ENCODE results near the gene EPB41. TPM values are rescaled to one million over a fixed set of nuclear protein-coding genes. Genes with fewer than 3 reads are reported as not detected.
"Not testable (repeated sequence)": the region's sequence is repeated elsewhere in the genome, so short reads cannot be mapped to it uniquely, and the experiment has no call there.

The EPB41 gene
- total RNA-seq, 1 experiment from 2014 or later: 17.3 TPM

DNA sequence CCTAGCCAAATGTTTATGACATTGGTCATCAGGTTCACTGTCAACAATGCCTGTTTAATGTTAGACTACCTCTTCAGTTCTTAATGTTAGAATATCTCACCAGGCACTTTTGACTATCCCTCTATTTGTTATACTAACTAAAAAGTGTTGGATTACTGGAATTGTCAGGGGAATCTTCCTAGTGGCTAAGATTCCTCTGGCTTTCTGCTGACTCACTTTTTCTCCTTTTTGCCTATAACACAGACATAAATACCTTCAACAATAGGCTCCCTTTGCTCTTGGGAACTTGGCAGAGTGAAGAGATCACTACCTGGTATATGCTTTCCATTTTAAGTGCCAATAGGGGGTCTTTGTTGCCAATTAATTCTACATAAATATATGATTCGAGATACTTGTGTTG lies 140.8 kb downstream of the EPB41 start:
- Histone ChIP-seq H4K20me1 (ENCODE audit: insufficient read depth, low read depth, low read length) (no peaks in the 10 kb centered on the region), H3K9me3 (ENCODE audit: low read length) (no peaks in the 10 kb centered on the region), H3K4me2 (ENCODE audit: low read depth, low read length, poor library complexity, severe bottlenecking) (no peak overlapping the region), H3K4me3 (ENCODE audit: low read length) (no peak overlapping the region), H3K79me2 (ENCODE audit: low read length) (no peaks in the 10 kb centered on the region), H3K27me3 (ENCODE audit: low read length) (no peaks in the 10 kb centered on the region), H3K9me2 (replicated peaks; ENCODE audit: insufficient read depth, low read length) (no peaks in the 10 kb centered on the region), H3K27ac (ENCODE audit: low read length) (no peak overlapping the region), H3K36me3 (ENCODE audit: insufficient read depth, low read length) (no peaks in the 10 kb centered on the region), H3K4me1 (ENCODE audit: low read length) (peaks cover 1% of the 10 kb centered on the region), H3K9ac (ENCODE audit: low read length) (no peak overlapping the region), H2AFZ (ENCODE audit: low read length) (no peak overlapping the region)
- DNase-seq: no peak

DNA sequence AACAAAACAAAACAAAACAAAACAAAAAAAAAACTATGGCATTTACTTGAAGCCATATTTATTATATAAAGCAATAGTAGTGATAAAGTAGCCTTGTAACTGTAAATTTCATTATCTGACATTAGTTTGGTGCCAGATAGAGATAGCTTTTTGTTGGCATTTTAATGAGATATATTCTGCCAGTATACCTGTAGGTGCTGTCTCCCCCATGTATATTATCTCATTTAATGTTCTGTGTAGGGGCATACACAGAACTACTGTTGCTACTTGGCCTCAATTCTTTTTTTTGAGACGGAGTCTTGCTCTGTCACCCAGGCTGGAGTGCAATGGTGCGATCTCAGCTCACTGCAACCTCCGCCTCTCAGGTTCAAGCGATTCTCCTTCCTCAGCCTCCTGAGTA lies 141.9 kb downstream of the EPB41 start:
- Histone ChIP-seq H3K27ac (ENCODE audit: low read length) (no peak overlapping the region), H2AFZ (ENCODE audit: low read length) (no peak overlapping the region), H3K9me3 (ENCODE audit: low read length) (no peaks in the 10 kb centered on the region), H4K20me1 (ENCODE audit: insufficient read depth, low read depth, low read length) (no peaks in the 10 kb centered on the region), H3K4me2 (ENCODE audit: low read depth, low read length, poor library complexity, severe bottlenecking) (no peak overlapping the region), H3K4me1 (ENCODE audit: low read length) (peaks cover 7% of the 10 kb centered on the region), H3K9ac (ENCODE audit: low read length) (no peak overlapping the region), H3K27me3 (ENCODE audit: low read length) (no peaks in the 10 kb centered on the region), H3K9me2 (replicated peaks; ENCODE audit: insufficient read depth, low read length) (no peaks in the 10 kb centered on the region), H3K36me3 (ENCODE audit: insufficient read depth, low read length) (no peaks in the 10 kb centered on the region), H3K4me3 (ENCODE audit: low read length) (no peak overlapping the region), H3K79me2 (ENCODE audit: low read length) (no peaks in the 10 kb centered on the region)
- DNase-seq: no peak

DNA sequence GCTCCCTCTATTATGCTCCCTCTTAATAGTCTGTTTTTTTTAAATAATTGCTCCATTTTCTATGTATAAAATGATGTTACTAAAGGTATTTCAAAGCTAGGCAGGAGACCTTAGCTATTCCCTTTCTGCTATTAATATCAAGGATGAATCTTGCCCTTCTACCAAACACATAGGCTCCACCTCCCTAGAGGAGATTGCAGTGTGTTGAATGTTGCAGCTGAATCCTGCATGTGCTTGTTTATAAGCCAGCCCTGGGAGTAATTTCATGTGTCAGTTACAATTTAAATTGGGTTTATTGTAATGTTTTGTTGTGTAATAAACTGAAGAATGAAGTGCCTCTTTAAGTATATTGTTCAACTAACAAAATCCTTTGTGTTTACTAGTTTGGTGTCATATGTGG lies 143.3 kb downstream of the EPB41 start:
- H3K9ac ChIP-seq (ENCODE audit: low read length): no peak overlapping the region
- H4K20me1 ChIP-seq (ENCODE audit: insufficient read depth, low read depth, low read length): no peaks in the 10 kb centered on the region
- H3K36me3 ChIP-seq (ENCODE audit: insufficient read depth, low read length): no peaks in the 10 kb centered on the region
- H3K9me2 ChIP-seq (replicated peaks; ENCODE audit: insufficient read depth, low read length): no peaks in the 10 kb centered on the region
- no peaks in the 10 kb centered on the region for H3K27me3 ChIP-seq (ENCODE audit: low read length)
- DNase-seq: no peak
- H3K4me1 ChIP-seq (ENCODE audit: low read length): peaks cover 7% of the 10 kb centered on the region
- no peaks in the 10 kb centered on the region for H3K9me3 ChIP-seq (ENCODE audit: low read length)
- no peak overlapping the region for H3K4me2 ChIP-seq (ENCODE audit: low read depth, low read length, poor library complexity, severe bottlenecking)
- no peak overlapping the region for H3K27ac ChIP-seq (ENCODE audit: low read length)
- H3K4me3 ChIP-seq (ENCODE audit: low read length): no peak overlapping the region
- H3K79me2 ChIP-seq (ENCODE audit: low read length): no peaks in the 10 kb centered on the region
- no peak overlapping the region for H2AFZ ChIP-seq (ENCODE audit: low read length)

DNA sequence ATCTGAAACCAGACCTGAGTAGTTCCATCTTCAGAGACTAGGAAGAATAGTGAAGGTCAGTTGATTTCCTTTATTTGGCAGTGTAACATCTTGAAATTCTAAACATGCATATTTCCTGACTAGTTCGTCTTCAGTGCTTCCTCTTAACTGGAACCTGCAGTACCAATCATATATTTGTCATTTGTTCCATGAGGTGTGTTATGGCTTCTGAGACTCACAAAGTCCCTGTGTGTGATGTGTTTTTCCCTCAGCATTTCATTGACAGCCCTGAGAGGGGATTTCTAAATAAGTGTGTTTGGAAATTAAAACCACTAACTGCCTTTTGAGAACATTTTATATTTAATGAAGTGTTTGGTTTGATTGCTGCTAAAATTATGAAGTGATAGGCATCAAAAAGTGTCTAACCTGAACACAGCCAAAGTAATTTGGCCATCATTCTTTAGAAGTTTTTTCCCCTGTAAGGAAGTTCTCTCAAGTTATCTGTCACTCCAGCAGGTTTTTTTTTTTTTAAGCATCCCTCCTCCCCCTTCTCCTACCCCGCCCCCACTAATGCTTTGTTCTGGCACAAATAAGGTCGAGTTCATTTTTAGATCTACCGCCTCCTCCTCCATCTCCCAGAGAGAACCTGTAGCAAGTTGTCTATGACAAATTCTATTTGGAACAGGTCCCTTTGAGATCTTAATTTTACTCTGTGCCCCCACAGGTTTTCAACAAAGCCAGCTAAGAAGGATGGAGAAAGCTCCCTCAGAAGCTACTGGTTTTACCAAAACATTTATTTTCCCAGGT lies 148.0 kb downstream of the EPB41 start:
- DNase-seq: no peak
- Histone ChIP-seq H3K4me1 (ENCODE audit: low read length) (peaks cover 7% of the 10 kb centered on the region), H3K4me2 (ENCODE audit: low read depth, low read length, poor library complexity, severe bottlenecking) (no peak overlapping the region), H3K27ac (ENCODE audit: low read length) (no peak overlapping the region), H3K79me2 (ENCODE audit: low read length) (no peaks in the 10 kb centered on the region), H2AFZ (ENCODE audit: low read length) (no peak overlapping the region), H3K9me3 (ENCODE audit: low read length) (no peaks in the 10 kb centered on the region), H3K36me3 (ENCODE audit: insufficient read depth, low read length) (no peaks in the 10 kb centered on the region), H3K4me3 (ENCODE audit: low read length) (no peak overlapping the region), H3K27me3 (ENCODE audit: low read length) (no peaks in the 10 kb centered on the region), H4K20me1 (ENCODE audit: insufficient read depth, low read depth, low read length) (no peaks in the 10 kb centered on the region), H3K9ac (ENCODE audit: low read length) (no peak overlapping the region), H3K9me2 (replicated peaks; ENCODE audit: insufficient read depth, low read length) (no peaks in the 10 kb centered on the region)

DNA sequence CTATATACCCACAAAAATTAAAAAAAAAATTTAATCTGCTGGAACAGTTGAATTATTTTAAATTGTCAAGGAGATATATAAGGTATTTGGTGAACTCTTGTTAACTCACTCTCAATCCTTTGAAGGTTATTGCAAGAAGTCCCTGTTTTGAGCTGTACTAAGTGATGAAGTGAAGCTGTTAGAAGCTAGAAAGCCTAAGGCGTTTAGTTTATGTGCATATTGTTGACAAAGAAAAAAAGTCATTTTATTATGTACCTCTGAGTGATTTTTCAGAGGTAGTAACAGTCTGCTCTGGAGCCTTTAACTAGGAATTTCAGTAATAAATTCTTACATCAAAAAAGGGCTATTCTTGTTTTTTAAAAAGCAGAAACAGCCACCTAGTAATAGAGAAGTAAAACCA lies 149.7 kb downstream of the EPB41 start:
- H3K9me3 ChIP-seq (ENCODE audit: low read length): no peaks in the 10 kb centered on the region
- H3K79me2 ChIP-seq (ENCODE audit: low read length): no peaks in the 10 kb centered on the region
- DNase-seq: no peak
- H4K20me1 ChIP-seq (ENCODE audit: insufficient read depth, low read depth, low read length): no peaks in the 10 kb centered on the region
- no peak overlapping the region for H3K4me3 ChIP-seq (ENCODE audit: low read length)
- H3K9me2 ChIP-seq (replicated peaks; ENCODE audit: insufficient read depth, low read length): no peaks in the 10 kb centered on the region
- no peak overlapping the region for H3K4me2 ChIP-seq (ENCODE audit: low read depth, low read length, poor library complexity, severe bottlenecking)
- no peak overlapping the region for H3K9ac ChIP-seq (ENCODE audit: low read length)
- no peak overlapping the region for H3K27ac ChIP-seq (ENCODE audit: low read length)
- H2AFZ ChIP-seq (ENCODE audit: low read length): no peak overlapping the region
- H3K27me3 ChIP-seq (ENCODE audit: low read length): no peaks in the 10 kb centered on the region
- no peaks in the 10 kb centered on the region for H3K36me3 ChIP-seq (ENCODE audit: insufficient read depth, low read length)
- peaks cover 7% of the 10 kb centered on the region for H3K4me1 ChIP-seq (ENCODE audit: low read length)

DNA sequence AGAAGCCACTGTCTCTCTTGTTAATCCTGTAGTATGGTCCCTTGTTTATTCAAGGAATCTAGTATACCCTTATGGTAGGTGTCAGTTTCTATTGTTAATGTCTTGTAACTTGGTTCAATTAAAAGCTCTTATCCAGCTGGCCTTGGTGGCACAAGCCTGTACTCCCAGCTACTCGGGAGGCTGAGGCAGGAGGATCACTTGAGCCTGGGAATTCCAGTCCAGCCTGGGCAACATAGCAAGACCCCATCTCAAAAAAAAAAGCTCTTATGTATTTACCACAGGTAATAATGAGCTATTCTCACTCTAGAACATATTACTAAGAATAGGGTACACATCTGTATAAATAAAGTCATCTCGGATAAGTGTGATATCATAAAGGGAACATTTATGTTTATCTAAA lies 162.8 kb downstream of the EPB41 start:
- Histone ChIP-seq H2AFZ (ENCODE audit: low read length) (no peak overlapping the region), H3K4me1 (ENCODE audit: low read length) (no peaks in the 10 kb centered on the region), H4K20me1 (ENCODE audit: insufficient read depth, low read depth, low read length) (no peaks in the 10 kb centered on the region), H3K27ac (ENCODE audit: low read length) (no peak overlapping the region), H3K36me3 (ENCODE audit: insufficient read depth, low read length) (no peaks in the 10 kb centered on the region), H3K27me3 (ENCODE audit: low read length) (no peaks in the 10 kb centered on the region), H3K9me3 (ENCODE audit: low read length) (no peaks in the 10 kb centered on the region), H3K79me2 (ENCODE audit: low read length) (no peaks in the 10 kb centered on the region), H3K9me2 (replicated peaks; ENCODE audit: insufficient read depth, low read length) (no peaks in the 10 kb centered on the region), H3K9ac (ENCODE audit: low read length) (no peak overlapping the region), H3K4me2 (ENCODE audit: low read depth, low read length, poor library complexity, severe bottlenecking) (no peak overlapping the region), H3K4me3 (ENCODE audit: low read length) (no peak overlapping the region)
- no peak for DNase-seq

GRCh38 chr1:29079916-29080629 lies 165.7 kb downstream of the EPB41 start:
- H3K79me2 ChIP-seq (ENCODE audit: low read length); H4K20me1 ChIP-seq (ENCODE audit: insufficient read depth, low read depth, low read length); H3K36me3 ChIP-seq (ENCODE audit: insufficient read depth, low read length); H3K27me3 ChIP-seq (ENCODE audit: low read length); H3K9me3 ChIP-seq (ENCODE audit: low read length); H3K9me2 ChIP-seq (replicated peaks; ENCODE audit: insufficient read depth, low read length); H3K27ac ChIP-seq (ENCODE audit: low read length); DNase-seq; H2AFZ ChIP-seq (ENCODE audit: low read length); H3K4me3 ChIP-seq (ENCODE audit: low read length); H3K9ac ChIP-seq (ENCODE audit: low read length); H3K4me1 ChIP-seq (ENCODE audit: low read length); H3K4me2 ChIP-seq (ENCODE audit: low read depth, low read length, poor library complexity, severe bottlenecking): not testable (repeated sequence)

- Histone ChIP-seq H3K9ac (ENCODE audit: low read length) (no peak overlapping the region), H4K20me1 (ENCODE audit: insufficient read depth, low read depth, low read length) (no peaks in the 10 kb centered on the region), H3K4me3 (ENCODE audit: low read length) (no peak overlapping the region), H3K4me2 (ENCODE audit: low read depth, low read length, poor library complexity, severe bottlenecking) (no peak overlapping the region), H3K79me2 (ENCODE audit: low read length) (no peaks in the 10 kb centered on the region), H3K27me3 (ENCODE audit: low read length) (no peaks in the 10 kb centered on the region), H3K9me2 (replicated peaks; ENCODE audit: insufficient read depth, low read length) (no peaks in the 10 kb centered on the region), H3K9me3 (ENCODE audit: low read length) (no peaks in the 10 kb centered on the region), H3K4me1 (ENCODE audit: low read length) (peaks cover 9% of the 10 kb centered on the region), H2AFZ (ENCODE audit: low read length) (no peak overlapping the region), H3K36me3 (ENCODE audit: insufficient read depth, low read length) (no peaks in the 10 kb centered on the region), H3K27ac (ENCODE audit: low read length) (no peak overlapping the region)
- no peak for DNase-seq
Measured at GRCh38 chr1:29081201-29081600, 166.8 kb downstream of the EPB41 start.

All from Karpas-422 (cell line).